Panc1 (cell line): Measurements from ENCODE around the gene TBX18.

Experiments used
- CTCF ChIP-seq: fragments of 450-650 bp; IDR thresholded peaks from 2 replicates; pipeline ENCODE4 v1.5.1; 2017; ENCODE audit warnings: mild to moderate bottlenecking
- POLR2AphosphoS5 ChIP-seq: IDR thresholded peaks from 2 replicates; pipeline ENCODE4 v1.6.1; 2012; ENCODE audit warnings: mild to moderate bottlenecking, low read depth, low read length, moderate library complexity

GRCh38 chr6:84663866-84664265 lies 100.5 kb downstream of the TBX18 start:
- TF ChIP-seq CTCF = no peak
- TF ChIP-seq POLR2AphosphoS5 = no peak
